Right lung (tissue), 5 donors: ENCODE results near the gene KRTAP5-10. TPM values are rescaled to one million over a fixed set of nuclear protein-coding genes. Genes with fewer than 3 reads are reported as not detected.
"Not testable (repeated sequence)": the region's sequence is repeated elsewhere in the genome, so short reads cannot be mapped to it uniquely, and the experiment has no call there.

Experiments used
- DNase-seq, 2 donors: peaks; one replicate each; pipeline ENCODE4 v3.0.0-alpha.2; 2013
- polyA plus RNA-seq, 5 donors: library from polyadenylated mRNA; unstranded; fragments of 120-200 nt; gene quantifications; one replicate each; pipeline versions ENCODE4 v1.2.1 to v1.2.3, GENCODE V29; 2013; ENCODE audit warnings: inconsistent platforms in 1 of 5, low replicate concordance in 1 of 5; ENCODE audit not compliant: insufficient read length in 5 of 5, insufficient read depth in 1 of 5

The KRTAP5-10 gene
- polyA plus RNA-seq, 5 donors, result 0.10 to 0.22 (median 0.19) TPM; not detected in 1

DNA sequence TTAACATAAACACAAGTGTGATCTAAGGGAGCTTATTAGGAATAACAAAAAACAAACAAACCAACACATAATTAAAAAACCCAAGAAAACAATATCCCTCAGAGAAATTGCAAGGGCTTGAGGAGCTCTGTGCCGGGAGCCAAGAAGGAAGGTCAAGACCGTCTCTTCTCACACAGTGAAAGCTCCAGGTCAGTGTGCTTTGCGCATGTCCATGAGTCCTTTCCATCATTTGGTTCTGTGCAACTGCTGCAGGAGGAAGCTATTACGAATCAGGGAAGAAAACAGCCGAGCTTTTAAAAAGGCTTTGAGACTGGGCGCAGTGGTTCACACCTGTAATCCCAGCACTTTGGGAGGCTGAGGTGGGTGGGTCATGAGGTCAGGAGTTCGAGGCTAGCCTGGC lies 23.0 kb upstream of the KRTAP5-10 start:
- no peak for DNase-seq

GRCh38 chr11:71542879-71543777 lies 22.2 kb upstream of the KRTAP5-10 start:
- no peak for DNase-seq

- DNase-seq, result no peak
Measured at GRCh38 chr11:71543866-71544265, 21.5 kb upstream of the KRTAP5-10 start.

DNA sequence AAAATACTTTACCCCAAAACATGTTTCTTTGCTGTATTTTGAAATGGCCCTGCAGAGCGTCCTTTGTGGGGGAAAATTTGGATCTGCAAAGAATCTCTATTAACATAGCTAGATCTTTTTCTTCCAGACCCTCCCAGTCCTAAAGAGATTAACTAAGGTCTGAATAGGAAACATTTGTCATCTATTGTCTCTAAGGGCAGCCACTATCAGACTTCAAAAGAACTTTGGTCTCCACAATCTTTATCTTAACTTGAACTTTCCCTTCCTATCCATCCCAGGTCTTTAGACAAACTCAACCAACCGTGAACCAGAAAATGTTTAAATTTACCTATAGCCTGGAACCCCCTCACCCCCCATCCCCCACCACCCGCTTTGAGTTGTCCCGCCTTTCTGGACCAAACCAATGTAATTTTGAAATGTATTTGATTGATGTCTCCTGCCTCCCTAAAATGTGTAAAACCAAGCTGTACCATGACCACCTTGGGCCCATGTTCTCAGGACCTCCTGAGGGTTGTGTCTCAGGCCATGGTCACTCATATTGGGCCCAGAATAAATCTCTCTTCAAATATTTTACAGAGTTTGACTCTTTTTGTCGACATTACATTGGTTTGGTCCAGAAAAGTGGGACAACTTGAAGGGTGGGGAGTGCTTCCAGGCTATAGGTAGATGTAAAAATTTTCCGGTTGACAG lies 20.7 kb upstream of the KRTAP5-10 start:
- DNase-seq, result no peak

GRCh38 chr11:71545405-71545966 lies 19.9 kb upstream of the KRTAP5-10 start:
- DNase-seq, result no peak

GRCh38 chr11:71548120-71548519 lies 17.2 kb upstream of the KRTAP5-10 start, which contains the start of gene KRTAP5-9:
KRTAP5-9 (plus strand) TSS chr11:71548420; CDS start chr11:71548658, 238 bp downstream.
- DNase-seq, result no peak

GRCh38 chr11:71548716-71549151 lies 16.6 kb upstream of the KRTAP5-10 start:
- no peak for DNase-seq

DNA sequence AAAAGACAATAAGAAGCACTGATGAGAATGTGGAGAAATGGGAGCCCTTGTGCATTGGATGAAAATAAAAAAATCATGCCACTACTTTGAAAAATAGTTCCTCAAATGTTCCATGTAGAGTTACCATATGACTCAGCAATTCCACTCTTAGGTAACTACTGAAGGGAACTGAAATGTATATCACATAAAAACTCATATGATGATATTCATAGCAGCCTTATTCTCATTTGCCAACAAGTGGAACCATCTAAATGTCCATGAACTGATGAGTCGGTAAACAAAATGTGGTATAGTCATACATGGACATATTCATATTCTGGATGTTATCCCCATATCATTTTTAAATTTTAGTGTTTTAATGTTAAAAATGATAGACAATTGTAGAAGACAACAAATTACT lies 13.7 kb upstream of the KRTAP5-10 start:
- DNase-seq, result no peak

GRCh38 chr11:71554996-71555395 lies 10.4 kb upstream of the KRTAP5-10 start:
- no peak for DNase-seq

- DNase-seq, result no peak
Measured at GRCh38 chr11:71555508-71555907, 9.9 kb upstream of the KRTAP5-10 start.

GRCh38 chr11:71556018-71556417 lies 9.3 kb upstream of the KRTAP5-10 start:
- no peak for DNase-seq

- DNase-seq, result no peak
Measured at GRCh38 chr11:71557257-71557656, 8.1 kb upstream of the KRTAP5-10 start.

DNA sequence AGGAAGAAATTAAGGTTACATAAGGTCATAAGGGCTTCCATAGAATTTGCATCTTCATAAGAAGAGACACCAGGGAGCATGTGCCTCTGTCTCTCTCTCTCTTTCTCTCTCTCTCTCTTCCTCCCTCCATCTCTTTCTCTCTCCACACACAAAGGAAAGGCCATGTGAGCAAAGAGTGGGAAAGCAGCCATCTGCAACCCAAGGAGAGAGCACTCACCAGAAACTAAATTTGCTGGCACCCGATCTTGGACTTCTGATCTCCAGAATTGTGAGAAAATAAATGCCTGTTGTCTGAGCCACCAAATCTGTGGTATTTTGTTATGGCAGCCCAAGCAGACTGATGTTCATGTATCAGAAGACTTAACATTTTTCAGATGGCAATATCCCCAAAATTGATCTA lies 6.4 kb upstream of the KRTAP5-10 start:
- no peak for DNase-seq

DNA sequence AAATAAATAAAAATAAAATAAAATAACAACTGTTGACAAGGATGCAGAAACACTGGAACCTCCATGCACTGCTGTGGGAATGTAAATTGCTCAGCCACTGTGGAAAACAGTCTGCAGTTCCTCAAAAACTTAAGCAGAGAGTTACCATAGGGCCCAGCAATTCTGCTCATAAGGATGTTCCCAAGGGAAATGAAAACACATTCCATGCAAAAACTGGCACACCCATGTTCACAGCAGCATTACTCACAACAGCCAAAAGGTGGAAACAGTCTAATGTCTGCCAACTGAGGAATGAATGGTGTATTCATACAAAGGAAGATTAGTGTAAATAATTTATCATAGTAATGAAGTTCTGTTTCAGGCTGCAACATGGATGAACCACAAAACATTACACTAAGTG lies 3.2 kb upstream of the KRTAP5-10 start:
- no peak for DNase-seq

DNA sequence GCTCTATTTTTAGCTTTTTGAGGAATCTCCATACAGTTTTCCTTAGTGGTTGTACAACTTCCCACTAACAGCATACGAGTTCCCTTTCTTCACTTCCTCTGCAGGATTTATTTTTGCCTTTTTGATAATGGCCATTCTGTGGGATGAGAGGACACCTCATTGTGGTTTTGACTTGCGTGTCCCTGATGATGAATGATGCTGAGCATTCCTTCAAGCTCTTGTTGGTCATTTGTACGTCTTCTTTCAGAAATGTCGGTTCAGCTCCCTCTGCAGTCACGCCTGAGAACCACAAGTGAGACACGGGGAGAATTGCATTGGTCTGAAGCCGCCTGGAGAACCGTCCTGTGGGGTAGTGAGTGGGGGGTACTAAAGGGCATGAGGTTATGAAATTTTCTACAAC lies 2.0 kb upstream of the KRTAP5-10 start:
- DNase-seq, result no peak

- no peak for DNase-seq
Measured at GRCh38 chr11:71564430-71564829, 933 bp upstream of the KRTAP5-10 start.

GRCh38 chr11:71566081-71566620 lies 788 bp downstream of the KRTAP5-10 start:
- no peak for DNase-seq

DNA sequence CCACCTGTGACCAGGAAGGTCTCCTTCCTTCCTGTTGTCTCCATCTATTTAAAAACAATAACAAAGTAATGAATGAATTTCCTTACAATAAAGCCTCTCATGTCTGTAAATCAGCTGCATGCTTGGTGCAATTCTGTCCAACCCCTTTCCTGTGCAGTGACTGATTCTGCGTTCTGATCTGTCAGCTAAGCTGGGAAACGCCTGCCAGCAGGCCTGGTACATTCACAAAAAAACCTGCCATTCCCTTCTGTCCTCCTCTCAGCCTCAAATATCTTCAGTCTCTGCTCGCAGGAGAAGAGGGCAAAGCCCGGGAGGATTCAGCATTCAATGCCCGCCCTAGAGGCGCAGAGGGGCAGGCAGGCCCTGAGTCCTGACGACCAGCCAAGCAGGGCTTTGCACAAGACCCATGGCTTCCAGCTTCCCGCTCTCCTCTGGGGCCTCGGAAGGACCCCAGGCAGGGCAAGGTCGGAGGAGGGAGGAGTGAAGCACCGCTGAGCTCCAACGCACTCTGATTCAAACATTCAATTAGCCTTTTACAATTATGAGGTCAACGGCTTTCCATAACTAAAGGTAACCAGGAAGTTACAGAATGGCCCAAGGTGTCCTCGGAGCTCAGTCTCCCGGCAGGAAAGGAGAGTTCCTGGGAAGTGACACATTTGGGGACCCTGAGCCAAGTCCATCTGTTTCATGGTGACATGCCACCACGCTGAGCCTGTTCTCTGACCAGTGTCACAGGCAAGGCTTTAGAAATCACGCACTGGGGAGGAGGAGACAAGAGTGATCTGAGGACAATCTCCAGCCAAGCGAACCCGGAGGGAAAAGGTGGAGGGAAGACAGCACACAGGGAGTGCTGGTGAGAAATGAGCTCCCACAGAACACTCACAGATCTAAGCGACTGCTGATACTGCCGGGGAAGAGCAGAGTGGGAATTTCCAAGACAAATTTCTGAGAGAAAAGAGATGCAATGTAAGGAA lies 1.6 kb downstream of the KRTAP5-10 start:
- not testable (repeated sequence) for DNase-seq

- not testable (repeated sequence) for DNase-seq
Measured at GRCh38 chr11:71567633-71568032, 2.3 kb downstream of the KRTAP5-10 start.

DNA sequence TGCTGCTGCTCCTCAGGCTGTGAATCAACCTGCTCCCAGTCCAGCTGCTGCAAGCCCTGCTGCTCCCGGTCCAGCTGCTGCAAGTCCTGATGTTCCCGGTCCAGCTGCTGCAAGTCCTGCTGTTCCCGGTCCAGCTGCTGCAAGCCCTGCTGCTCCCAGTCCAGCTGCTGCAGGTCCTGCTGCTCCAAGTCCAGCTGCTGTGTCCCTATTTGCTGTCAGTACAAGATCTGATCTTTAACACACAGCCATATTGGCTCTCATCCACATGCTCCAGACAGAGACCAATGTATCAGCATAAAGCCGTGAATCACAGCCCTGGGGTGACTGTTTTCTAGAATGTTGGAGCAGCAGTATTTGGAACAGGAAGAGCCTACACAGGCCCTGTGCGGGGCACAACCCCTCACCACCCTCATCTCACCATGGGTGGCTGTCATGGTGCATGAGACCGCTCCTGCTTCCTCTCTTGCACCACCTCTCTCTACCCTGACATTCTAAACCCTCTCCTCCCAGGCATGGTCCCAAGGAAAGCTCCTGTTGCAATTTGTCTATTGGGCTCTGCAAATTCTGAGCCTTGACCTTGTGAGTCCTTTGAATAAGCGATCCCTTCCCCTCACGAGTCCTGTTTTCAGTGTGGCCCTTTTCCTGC lies 3.5 kb downstream of the KRTAP5-10 start:
- peak; percentile 24 to 39 for DNase-seq
